Liver (tissue), 9 donors: ENCODE measurements around the gene DVL1. TPM values are rescaled to one million over a fixed set of nuclear protein-coding genes. Genes with fewer than 3 reads are reported as not detected.

Experiments
- DNase-seq: peaks from one replicate; pipeline ENCODE4 v3.0.0-alpha.2; 2017; ENCODE audit warnings: low spot score
- H3K27ac ChIP-seq, 2 donors: one replicate each; pipeline ENCODE4 v1.7.0; 2013; ENCODE audit warnings: inconsistent platforms in 2 of 2, low read length in 2 of 2, control low read depth in 1 of 2, low read depth in 1 of 2, mild to moderate bottlenecking in 1 of 2
- H3K27me3 ChIP-seq, 4 donors: one replicate each; pipeline versions ENCODE4 v1.6.1 to v1.7.0; 2013; ENCODE audit warnings: low read length in 3 of 4, inconsistent platforms in 1 of 4, mild to moderate bottlenecking in 1 of 4, moderate library complexity in 1 of 4; ENCODE audit not compliant: control insufficient read depth in 4 of 4, insufficient read depth in 4 of 4
- H3K36me3 ChIP-seq, 4 donors: one replicate each; pipeline versions ENCODE4 v1.6.1 to v1.7.0; 2013; ENCODE audit warnings: low read length in 3 of 4, mild to moderate bottlenecking in 3 of 4, low read depth in 1 of 4, moderate library complexity in 1 of 4; ENCODE audit not compliant: control insufficient read depth in 4 of 4, insufficient read depth in 3 of 4
- H3K4me1 ChIP-seq, 4 donors: one replicate each; pipeline versions ENCODE4 v1.6.1 to v1.7.0; 2013; ENCODE audit warnings: low read length in 3 of 4, mild to moderate bottlenecking in 3 of 4, moderate library complexity in 1 of 4; ENCODE audit not compliant: control insufficient read depth in 4 of 4, insufficient read depth in 4 of 4
- H3K4me3 ChIP-seq, 3 donors: one replicate each; pipeline versions ENCODE4 v1.6.1 to v1.7.0; 2013; ENCODE audit warnings: low read length in 3 of 3, control low read depth in 1 of 3, low read depth in 1 of 3, mild to moderate bottlenecking in 1 of 3
- H3K9ac ChIP-seq, 2 donors: one replicate each; pipeline ENCODE4 v1.7.0; 2013; ENCODE audit warnings: low read length in 2 of 2, mild to moderate bottlenecking in 2 of 2, moderate library complexity in 2 of 2, control low read depth in 1 of 2, low read depth in 1 of 2
- H3K9me3 ChIP-seq, 4 donors: one replicate each; pipeline versions ENCODE4 v1.6.1 to v1.7.0; 2013; ENCODE audit warnings: low read length in 3 of 4; ENCODE audit not compliant: control insufficient read depth in 4 of 4
- CTCF ChIP-seq: fragments of 150-350 bp; IDR thresholded peaks from 2 replicates; pipeline ENCODE4 v1.5.1; 2017; ENCODE audit warnings: improper control_type of control experiment, low read depth, low read length; ENCODE audit not compliant: missing input control
- EGR1 ChIP-seq, 2 donors: IDR thresholded peaks; 2 replicates each; pipeline ENCODE4 v1.6.1; 2016 to 2018; ENCODE audit warnings: antibody characterized with exemption in 2 of 2, low read depth in 2 of 2
- FOXA2 ChIP-seq: IDR thresholded peaks from 2 replicates; pipeline ENCODE4 v1.6.1; 2016; ENCODE audit warnings: antibody characterized with exemption
- GABPA ChIP-seq, 2 donors: IDR thresholded peaks in 1 of 2; conservative IDR thresholded peaks in 1 of 2; 2 replicates each; pipeline ENCODE4 v1.6.1; 2016; ENCODE audit warnings: antibody characterized with exemption in 2 of 2, mild to moderate bottlenecking in 1 of 2, moderate library complexity in 1 of 2
- HNF4A ChIP-seq, 2 donors: conservative IDR thresholded peaks; 2 replicates each; pipeline ENCODE4 v1.6.1; 2016; ENCODE audit warnings: antibody characterized with exemption in 2 of 2, mild to moderate bottlenecking in 2 of 2
- HNF4G ChIP-seq: IDR thresholded peaks from 2 replicates; pipeline ENCODE4 v1.6.1; 2016; ENCODE audit warnings: antibody characterized with exemption
- JUND ChIP-seq, 2 donors: IDR thresholded peaks; 2 replicates each; pipeline ENCODE4 v1.6.1; 2016; ENCODE audit warnings: antibody characterized with exemption in 2 of 2
- RAD21 ChIP-seq, 2 donors: IDR thresholded peaks; 2 replicates each; pipeline ENCODE4 v1.6.1; 2016; ENCODE audit warnings: antibody characterized with exemption in 2 of 2, mild to moderate bottlenecking in 2 of 2
- SP1 ChIP-seq: IDR thresholded peaks from 2 replicates; pipeline ENCODE4 v1.6.1; 2018; ENCODE audit warnings: antibody characterized with exemption, mild to moderate bottlenecking
- TAF1 ChIP-seq: conservative IDR thresholded peaks from 2 replicates; pipeline ENCODE4 v1.6.1; 2016; ENCODE audit warnings: antibody characterized with exemption, mild to moderate bottlenecking
- YY1 ChIP-seq: IDR thresholded peaks from 2 replicates; pipeline ENCODE4 v1.6.1; 2016; ENCODE audit warnings: antibody characterized with exemption, mild to moderate bottlenecking
- WGBS: extraction: QIAGEN DNeasy Blood & Tissue Kit; methylation state at CpG from one replicate; pipeline ENCODE4 v1.1.7; 2013; 5-methylcytosine and 5-hydroxymethylcytosine counted together
- polyA plus RNA-seq, 2 donors: library from polyadenylated mRNA; stranded (reverse) in 1 of 2; unstranded in 1 of 2; fragments of 200-250 nt in 1 of 2; fragments of >200 nt in 1 of 2; fragmentation: Nextera tagmentation in 1 of 2; extraction: Ambion mirVana in 1 of 2; gene quantifications; one replicate each; pipeline versions ENCODE4 v1.2.1 to v1.2.3, GENCODE V29; 2013 to 2015
- total RNA-seq, 2 donors: library from RNA; depleted of rRNA; stranded (reverse); fragments of >200 nt; gene quantifications; one replicate each; pipeline ENCODE4 v1.2.3, GENCODE V29; 2014
- TF ChIP-seq, protein P1 (sequence below): IDR thresholded peaks from 2 replicates; pipeline ENCODE4 v1.6.1; 2016; ENCODE audit warnings: antibody characterized with exemption
- TF ChIP-seq, protein P2 (sequence below): IDR thresholded peaks from 2 replicates; pipeline ENCODE4 v1.6.1; 2016; ENCODE audit warnings: antibody characterized with exemption, mild to moderate bottlenecking
- TF ChIP-seq, protein P3 (sequence below): IDR thresholded peaks from 2 replicates; pipeline ENCODE4 v1.6.1; 2016; ENCODE audit warnings: antibody characterized with exemption
- donor health status: healthy.
- donor health status: healthy.
- donor health status: healthy.
- donor health status: healthy.
- donor health status: healthy.

DVL1 gene
- total and polyA plus RNA-seq, 4 donors, result 5.7 to 41.2 (median 24.8) TPM

DNA sequence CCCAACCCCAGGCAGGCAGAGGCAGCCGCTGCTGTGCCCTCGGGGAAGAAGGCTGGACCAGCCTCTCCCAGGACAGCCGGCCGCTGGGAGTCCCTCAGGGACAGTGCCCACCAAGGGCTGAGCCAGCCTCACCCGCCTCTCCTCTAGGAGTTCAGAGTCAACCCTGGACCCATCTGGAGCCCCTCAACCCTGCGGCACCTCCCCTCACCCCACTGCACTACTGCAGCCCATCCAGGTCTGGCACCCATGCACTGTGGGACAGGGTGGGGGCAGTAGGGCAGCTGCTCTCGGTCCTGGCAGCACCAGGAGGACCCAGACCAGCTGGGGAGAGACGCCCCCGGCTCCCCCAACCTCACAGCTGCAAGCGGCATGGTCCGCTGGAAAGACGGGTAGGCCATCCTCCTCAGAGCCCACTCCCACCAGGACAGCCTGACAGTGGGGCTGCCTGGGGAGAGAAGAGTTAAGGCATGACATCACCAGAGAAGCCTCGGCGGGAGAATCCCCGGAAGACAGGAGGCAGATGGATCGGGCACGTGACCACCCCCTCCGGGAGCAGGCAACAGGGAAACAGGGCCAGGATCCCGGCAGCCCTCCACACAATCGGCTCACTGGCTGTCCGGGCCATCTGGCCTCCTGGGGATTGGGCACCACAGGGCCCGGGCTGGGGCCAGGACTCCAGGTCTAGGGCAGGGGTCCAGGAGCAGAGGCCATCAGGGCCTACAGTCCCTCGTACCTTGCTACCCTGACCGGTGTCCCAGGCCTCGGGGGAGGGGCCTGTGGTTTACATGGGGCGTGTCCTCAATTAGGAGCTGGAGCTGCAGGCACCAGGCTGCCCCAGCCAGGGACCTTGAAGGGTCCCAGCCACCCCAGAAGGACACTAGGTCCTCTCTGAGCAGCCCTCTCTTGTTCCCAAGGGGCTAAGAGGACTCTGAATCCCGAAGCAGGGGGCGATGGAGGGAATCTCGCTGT, 44.6 kb downstream of the DVL1 start:
- WGBS, result 44% methylated on average over 29 of the region's 29 CpGs
- Histone ChIP-seq H3K4me3 (no peak overlapping the region), H3K4me1 (peaks cover 16 to 39% (median 33%) of the 10 kb centered on the region in 4 donors)

GRCh38 chr1:1303736-1304135, 45.5 kb downstream of the DVL1 start:
- peaks cover 0 to under 1% (median 0%) of the 10 kb centered on the region in 4 donors for H3K36me3 ChIP-seq
- H3K27me3 ChIP-seq, result no peaks in the 10 kb centered on the region
- 86% methylated on average over 13 of the region's 13 CpGs for WGBS
- H3K9ac ChIP-seq, result no peak overlapping the region
- H3K4me1 ChIP-seq, result peaks cover 11 to 32% (median 28%) of the 10 kb centered on the region in 4 donors
- H3K9me3 ChIP-seq, result no peaks in the 10 kb centered on the region
- no peak for TF ChIP-seq CTCF
- TF ChIP-seq JUND (IDR thresholded peaks at IDR 0.05), result no peak
- TF ChIP-seq TAF1, result no peak
- no peak for TF ChIP-seq EGR1 (IDR thresholded peaks at IDR 0.05; ENCODE audit: low read depth in 2 of 2)
- TF ChIP-seq HNF4G, result no peak
- TF ChIP-seq GABPA (IDR thresholded peaks at IDR 0.05 in 1 of 2, conservative IDR thresholded peaks at IDR 0.05 in 1 of 2), result no peak
- TF ChIP-seq RAD21 (IDR thresholded peaks at IDR 0.05), result no peak
- H3K4me3 ChIP-seq, result no peak overlapping the region
- DNase-seq, result no peak
- no peak overlapping the region for H3K27ac ChIP-seq

More for the DNA sequence above, 44.6 kb downstream of the DVL1 start:
- H3K27ac ChIP-seq, result peak overlapping the region; percentile 37 to 40
- H3K27me3 ChIP-seq, result no peaks in the 10 kb centered on the region
- TF ChIP-seq JUND (IDR thresholded peaks at IDR 0.05), result no peak
- peak in 1 of 2 donors; percentile 18 for TF ChIP-seq GABPA (IDR thresholded peaks at IDR 0.05 in 1 of 2, conservative IDR thresholded peaks at IDR 0.05 in 1 of 2)
- H3K9me3 ChIP-seq, result no peaks in the 10 kb centered on the region
- no peaks in the 10 kb centered on the region for H3K36me3 ChIP-seq
- DNase-seq, result peak; percentile 51
- peak overlapping the region in 1 of 2 donors; percentile 25 for H3K9ac ChIP-seq

- Histone ChIP-seq H3K27ac (no peak overlapping the region), H3K9ac (no peak overlapping the region), H3K36me3 (peaks cover 0 to 3% (median 0%) of the 10 kb centered on the region in 4 donors), H3K4me3 (no peak overlapping the region), H3K27me3 (no peaks in the 10 kb centered on the region), H3K9me3 (no peaks in the 10 kb centered on the region), H3K4me1 (peaks cover 11 to 32% (median 27%) of the 10 kb centered on the region in 4 donors)
- DNase-seq, result no peak
- TF ChIP-seq, protein P1, sequence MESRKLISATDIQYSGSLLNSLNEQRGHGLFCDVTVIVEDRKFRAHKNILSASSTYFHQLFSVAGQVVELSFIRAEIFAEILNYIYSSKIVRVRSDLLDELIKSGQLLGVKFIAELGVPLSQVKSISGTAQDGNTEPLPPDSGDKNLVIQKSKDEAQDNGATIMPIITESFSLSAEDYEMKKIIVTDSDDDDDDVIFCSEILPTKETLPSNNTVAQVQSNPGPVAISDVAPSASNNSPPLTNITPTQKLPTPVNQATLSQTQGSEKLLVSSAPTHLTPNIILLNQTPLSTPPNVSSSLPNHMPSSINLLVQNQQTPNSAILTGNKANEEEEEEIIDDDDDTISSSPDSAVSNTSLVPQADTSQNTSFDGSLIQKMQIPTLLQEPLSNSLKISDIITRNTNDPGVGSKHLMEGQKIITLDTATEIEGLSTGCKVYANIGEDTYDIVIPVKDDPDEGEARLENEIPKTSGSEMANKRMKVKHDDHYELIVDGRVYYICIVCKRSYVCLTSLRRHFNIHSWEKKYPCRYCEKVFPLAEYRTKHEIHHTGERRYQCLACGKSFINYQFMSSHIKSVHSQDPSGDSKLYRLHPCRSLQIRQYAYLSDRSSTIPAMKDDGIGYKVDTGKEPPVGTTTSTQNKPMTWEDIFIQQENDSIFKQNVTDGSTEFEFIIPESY, result no peak
- TF ChIP-seq FOXA2 (no peak), YY1 (no peak), CTCF (no peak), HNF4A (conservative IDR thresholded peaks at IDR 0.05) (no peak), SP1 (no peak)
- TF ChIP-seq, protein P2, sequence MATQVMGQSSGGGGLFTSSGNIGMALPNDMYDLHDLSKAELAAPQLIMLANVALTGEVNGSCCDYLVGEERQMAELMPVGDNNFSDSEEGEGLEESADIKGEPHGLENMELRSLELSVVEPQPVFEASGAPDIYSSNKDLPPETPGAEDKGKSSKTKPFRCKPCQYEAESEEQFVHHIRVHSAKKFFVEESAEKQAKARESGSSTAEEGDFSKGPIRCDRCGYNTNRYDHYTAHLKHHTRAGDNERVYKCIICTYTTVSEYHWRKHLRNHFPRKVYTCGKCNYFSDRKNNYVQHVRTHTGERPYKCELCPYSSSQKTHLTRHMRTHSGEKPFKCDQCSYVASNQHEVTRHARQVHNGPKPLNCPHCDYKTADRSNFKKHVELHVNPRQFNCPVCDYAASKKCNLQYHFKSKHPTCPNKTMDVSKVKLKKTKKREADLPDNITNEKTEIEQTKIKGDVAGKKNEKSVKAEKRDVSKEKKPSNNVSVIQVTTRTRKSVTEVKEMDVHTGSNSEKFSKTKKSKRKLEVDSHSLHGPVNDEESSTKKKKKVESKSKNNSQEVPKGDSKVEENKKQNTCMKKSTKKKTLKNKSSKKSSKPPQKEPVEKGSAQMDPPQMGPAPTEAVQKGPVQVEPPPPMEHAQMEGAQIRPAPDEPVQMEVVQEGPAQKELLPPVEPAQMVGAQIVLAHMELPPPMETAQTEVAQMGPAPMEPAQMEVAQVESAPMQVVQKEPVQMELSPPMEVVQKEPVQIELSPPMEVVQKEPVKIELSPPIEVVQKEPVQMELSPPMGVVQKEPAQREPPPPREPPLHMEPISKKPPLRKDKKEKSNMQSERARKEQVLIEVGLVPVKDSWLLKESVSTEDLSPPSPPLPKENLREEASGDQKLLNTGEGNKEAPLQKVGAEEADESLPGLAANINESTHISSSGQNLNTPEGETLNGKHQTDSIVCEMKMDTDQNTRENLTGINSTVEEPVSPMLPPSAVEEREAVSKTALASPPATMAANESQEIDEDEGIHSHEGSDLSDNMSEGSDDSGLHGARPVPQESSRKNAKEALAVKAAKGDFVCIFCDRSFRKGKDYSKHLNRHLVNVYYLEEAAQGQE, result no peak
- TF ChIP-seq, protein P3, sequence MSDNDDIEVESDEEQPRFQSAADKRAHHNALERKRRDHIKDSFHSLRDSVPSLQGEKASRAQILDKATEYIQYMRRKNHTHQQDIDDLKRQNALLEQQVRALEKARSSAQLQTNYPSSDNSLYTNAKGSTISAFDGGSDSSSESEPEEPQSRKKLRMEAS, result no peak
- WGBS, result 92% methylated on average over 31 of the region's 31 CpGs
Measured at GRCh38 chr1:1302951-1303509, 46.2 kb downstream of the DVL1 start.
